HepG2 (cell line): ENCODE data around the gene RAET1E. TPM values are rescaled to one million over a fixed set of nuclear protein-coding genes. Genes with fewer than 3 reads are reported as not detected.
A peak's percentile ranks its signal among the peaks of the same experiment; 100 is the strongest.

Source experiments
- ATF5 ChIP-seq: sonication (generic); formaldehyde crosslinking; IDR thresholded peaks from 2 replicates; pipeline ENCODE4 v1.4.0; 2020; ENCODE audit warnings: mild to moderate bottlenecking, low read depth, missing genetic modification reagents
- MXD1 ChIP-seq: sonication (generic); formaldehyde crosslinking; IDR thresholded peaks from 2 replicates; pipeline ENCODE4 v1.4.0; 2020; ENCODE audit warnings: mild to moderate bottlenecking, missing genetic modification reagents
- SP5 ChIP-seq: IDR thresholded peaks from 2 replicates; pipeline ENCODE4 v1.6.1; 2016; ENCODE audit warnings: low read depth, borderline replicate concordance
- YEATS2 ChIP-seq: sonication (generic); formaldehyde crosslinking; IDR thresholded peaks from 2 replicates; pipeline ENCODE4 v1.4.0; 2020; ENCODE audit warnings: missing genetic modification reagents, borderline replicate concordance
- ZNF597 ChIP-seq: sonication (generic); formaldehyde crosslinking; IDR thresholded peaks from 2 replicates; pipeline ENCODE4 v1.5.0; 2020; ENCODE audit warnings: missing genetic modification reagents
- ZNF646 ChIP-seq: sonication (generic); formaldehyde crosslinking; IDR thresholded peaks from 2 replicates; pipeline ENCODE4 v1.9.0; 2021; ENCODE audit warnings: mild to moderate bottlenecking, missing genetic modification reagents
- ZNF780A ChIP-seq: sonication (generic); formaldehyde crosslinking; IDR thresholded peaks from 2 replicates; pipeline ENCODE4 v1.8.0; 2022; ENCODE audit warnings: mild to moderate bottlenecking, missing genetic modification reagents, moderate library complexity
- ZSCAN21 ChIP-seq: sonication (generic); formaldehyde crosslinking; IDR thresholded peaks from 2 replicates; pipeline ENCODE4 v1.8.0; 2022; ENCODE audit warnings: mild to moderate bottlenecking, missing genetic modification reagents, moderate library complexity, borderline replicate concordance
- polyA plus RNA-seq, 8 experiments: library from polyadenylated mRNA; depleted of rRNA in 3 of 8; stranded (reverse) in 7 of 8; unstranded in 1 of 8; fragments of >200 nt; fragmentation: Illumina TruSeq in 4 of 8; extraction: Trizol in 4 of 8; gene quantifications; 2 replicates each; pipeline versions ENCODE4 v1.2.1 to v1.2.3, GENCODE V29; 2011 to 2016; ENCODE audit warnings: low read depth in 4 of 8, missing spikeins in 1 of 8, mixed read lengths in 1 of 8; ENCODE audit not compliant: insufficient read depth in 1 of 8
- total RNA-seq, 5 experiments: library from RNA; depleted of rRNA; stranded (reverse); fragments of >200 nt; fragmentation: Illumina TruSeq; extraction: Trizol; gene quantifications; 2 replicates each; pipeline ENCODE4 v1.2.3, GENCODE V29; 2016; ENCODE audit warnings: low read depth in 1 of 5
- TF ChIP-seq, protein P1 (sequence below): sonication (generic); formaldehyde crosslinking; IDR thresholded peaks from 2 replicates; pipeline ENCODE4; 2020; ENCODE audit warnings: missing genetic modification reagents, mild to moderate bottlenecking, borderline replicate concordance
- TF ChIP-seq, protein P2 (sequence below): sonication (generic); formaldehyde crosslinking; conservative IDR thresholded peaks from 2 replicates; pipeline ENCODE4 v1.4.0; 2020; ENCODE audit warnings: missing genetic modification reagents
- TF ChIP-seq, protein P3 (sequence below): sonication (generic); formaldehyde crosslinking; IDR thresholded peaks from 2 replicates; pipeline ENCODE4 v1.5.1; 2020; ENCODE audit warnings: mild to moderate bottlenecking, missing genetic modification reagents, moderate library complexity

The RAET1E gene
- total and polyA plus RNA-seq, 2 of the 13 experiments (the other 11 are each of a cell fraction or from before 2014, with no cell fraction given) = not detected

GRCh38 chr6:149860834-149861602 is 36.9 kb downstream of the RAET1E start (continued):
- TF ChIP-seq ZSCAN21 (CRISPR knock-in tag) = peak; percentile 93; the same call in 1 of the 2 replicates
- no peak; the same call in 1 of the 2 replicates for TF ChIP-seq ZNF780A (CRISPR knock-in tag)
- TF ChIP-seq, protein P1, sequence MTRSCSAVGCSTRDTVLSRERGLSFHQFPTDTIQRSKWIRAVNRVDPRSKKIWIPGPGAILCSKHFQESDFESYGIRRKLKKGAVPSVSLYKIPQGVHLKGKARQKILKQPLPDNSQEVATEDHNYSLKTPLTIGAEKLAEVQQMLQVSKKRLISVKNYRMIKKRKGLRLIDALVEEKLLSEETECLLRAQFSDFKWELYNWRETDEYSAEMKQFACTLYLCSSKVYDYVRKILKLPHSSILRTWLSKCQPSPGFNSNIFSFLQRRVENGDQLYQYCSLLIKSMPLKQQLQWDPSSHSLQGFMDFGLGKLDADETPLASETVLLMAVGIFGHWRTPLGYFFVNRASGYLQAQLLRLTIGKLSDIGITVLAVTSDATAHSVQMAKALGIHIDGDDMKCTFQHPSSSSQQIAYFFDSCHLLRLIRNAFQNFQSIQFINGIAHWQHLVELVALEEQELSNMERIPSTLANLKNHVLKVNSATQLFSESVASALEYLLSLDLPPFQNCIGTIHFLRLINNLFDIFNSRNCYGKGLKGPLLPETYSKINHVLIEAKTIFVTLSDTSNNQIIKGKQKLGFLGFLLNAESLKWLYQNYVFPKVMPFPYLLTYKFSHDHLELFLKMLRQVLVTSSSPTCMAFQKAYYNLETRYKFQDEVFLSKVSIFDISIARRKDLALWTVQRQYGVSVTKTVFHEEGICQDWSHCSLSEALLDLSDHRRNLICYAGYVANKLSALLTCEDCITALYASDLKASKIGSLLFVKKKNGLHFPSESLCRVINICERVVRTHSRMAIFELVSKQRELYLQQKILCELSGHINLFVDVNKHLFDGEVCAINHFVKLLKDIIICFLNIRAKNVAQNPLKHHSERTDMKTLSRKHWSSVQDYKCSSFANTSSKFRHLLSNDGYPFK (CRISPR knock-in tag) = no peak
- TF ChIP-seq, protein P2, sequence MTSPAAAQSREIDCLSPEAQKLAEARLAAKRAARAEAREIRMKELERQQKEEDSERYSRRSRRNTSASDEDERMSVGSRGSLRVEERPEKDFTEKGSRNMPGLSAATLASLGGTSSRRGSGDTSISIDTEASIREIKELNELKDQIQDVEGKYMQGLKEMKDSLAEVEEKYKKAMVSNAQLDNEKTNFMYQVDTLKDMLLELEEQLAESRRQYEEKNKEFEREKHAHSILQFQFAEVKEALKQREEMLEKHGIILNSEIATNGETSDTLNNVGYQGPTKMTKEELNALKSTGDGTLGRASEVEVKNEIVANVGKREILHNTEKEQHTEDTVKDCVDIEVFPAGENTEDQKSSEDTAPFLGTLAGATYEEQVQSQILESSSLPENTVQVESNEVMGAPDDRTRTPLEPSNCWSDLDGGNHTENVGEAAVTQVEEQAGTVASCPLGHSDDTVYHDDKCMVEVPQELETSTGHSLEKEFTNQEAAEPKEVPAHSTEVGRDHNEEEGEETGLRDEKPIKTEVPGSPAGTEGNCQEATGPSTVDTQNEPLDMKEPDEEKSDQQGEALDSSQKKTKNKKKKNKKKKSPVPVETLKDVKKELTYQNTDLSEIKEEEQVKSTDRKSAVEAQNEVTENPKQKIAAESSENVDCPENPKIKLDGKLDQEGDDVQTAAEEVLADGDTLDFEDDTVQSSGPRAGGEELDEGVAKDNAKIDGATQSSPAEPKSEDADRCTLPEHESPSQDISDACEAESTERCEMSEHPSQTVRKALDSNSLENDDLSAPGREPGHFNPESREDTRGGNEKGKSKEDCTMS (CRISPR knock-in tag) = no peak
- no peak for TF ChIP-seq ZNF597 (CRISPR knock-in tag)
- peak; percentile 73; the same call in 1 of the 2 replicates for TF ChIP-seq SP5 (CRISPR knock-in tag)
- peak; percentile 98 for TF ChIP-seq ZNF646 (CRISPR knock-in tag)
- TF ChIP-seq, protein P3, sequence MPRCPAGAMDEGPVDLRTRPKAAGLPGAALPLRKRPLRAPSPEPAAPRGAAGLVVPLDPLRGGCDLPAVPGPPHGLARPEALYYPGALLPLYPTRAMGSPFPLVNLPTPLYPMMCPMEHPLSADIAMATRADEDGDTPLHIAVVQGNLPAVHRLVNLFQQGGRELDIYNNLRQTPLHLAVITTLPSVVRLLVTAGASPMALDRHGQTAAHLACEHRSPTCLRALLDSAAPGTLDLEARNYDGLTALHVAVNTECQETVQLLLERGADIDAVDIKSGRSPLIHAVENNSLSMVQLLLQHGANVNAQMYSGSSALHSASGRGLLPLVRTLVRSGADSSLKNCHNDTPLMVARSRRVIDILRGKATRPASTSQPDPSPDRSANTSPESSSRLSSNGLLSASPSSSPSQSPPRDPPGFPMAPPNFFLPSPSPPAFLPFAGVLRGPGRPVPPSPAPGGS = peak; percentile 74; the same call in 1 of the 2 replicates
- TF ChIP-seq ATF5 (CRISPR knock-in tag) = no peak
- TF ChIP-seq MXD1 (CRISPR knock-in tag) = no peak
- peak; percentile 57; the same call in 1 of the 2 replicates for TF ChIP-seq YEATS2
